OCI-LY1 (cell line): Measurements from ENCODE around the gene LRRC42.

Experiments used
- H2AFZ ChIP-seq: fragments of 200-600 bp; sonication (generic), shearing (Covaris generic); 2 replicates; pipeline ENCODE4 v1.6.0; 2014; ENCODE audit warnings: antibody characterized with exemption, mild to moderate bottlenecking, low read length
- H3F3A ChIP-seq: fragments of 200-600 bp; sonication (generic), shearing (Covaris generic); 2 replicates; pipeline ENCODE4 v1.6.0; 2014; ENCODE audit warnings: mild to moderate bottlenecking, antibody characterized with exemption, low read length, moderate library complexity; ENCODE audit not compliant: insufficient read depth
- H3K27ac ChIP-seq: fragments of 200-600 bp; sonication (generic); 2 replicates; pipeline ENCODE4 v1.5.1; 2014; ENCODE audit warnings: low read length, mixed run types, mild to moderate bottlenecking, low read depth; ENCODE audit not compliant: poor library complexity, severe bottlenecking
- H3K27me3 ChIP-seq: fragments of 200-600 bp; sonication (generic); 2 replicates; pipeline ENCODE4 v1.6.0; 2014; ENCODE audit warnings: antibody characterized with exemption, mild to moderate bottlenecking, low read length, moderate library complexity; ENCODE audit not compliant: insufficient read depth
- H3K36me3 ChIP-seq: fragments of 200-600 bp; sonication (generic); 2 replicates; pipeline ENCODE4 v1.6.1; 2014; ENCODE audit warnings: mild to moderate bottlenecking, antibody characterized with exemption, low read length, moderate library complexity, mixed read lengths; ENCODE audit not compliant: insufficient read depth
- H3K4me1 ChIP-seq: fragments of 200-600 bp; sonication (generic); 2 replicates; pipeline ENCODE4 v1.5.1; 2014; ENCODE audit warnings: mild to moderate bottlenecking, low read length, moderate library complexity; ENCODE audit not compliant: insufficient read depth, severe bottlenecking
- H3K4me2 ChIP-seq: fragments of 200-600 bp; sonication (generic), shearing (Covaris generic); 2 replicates; pipeline ENCODE4 v1.6.1; 2014; ENCODE audit warnings: low read length
- H3K4me3 ChIP-seq: fragments of 200-600 bp; sonication (generic); 2 replicates; pipeline ENCODE4 v1.5.1; 2014; ENCODE audit warnings: low read length, low read depth, mild to moderate bottlenecking, mixed read lengths; ENCODE audit not compliant: poor library complexity, severe bottlenecking
- H3K79me2 ChIP-seq: fragments of 200-600 bp; shearing (Covaris generic); 2 replicates; pipeline ENCODE4 v1.6.1; 2016; ENCODE audit warnings: mixed run types, low read length, mixed read lengths; ENCODE audit not compliant: insufficient read depth
- H3K9ac ChIP-seq: fragments of 200-600 bp; sonication (generic), shearing (Covaris generic); 2 replicates; pipeline ENCODE4 v1.6.1; 2014; ENCODE audit warnings: mild to moderate bottlenecking, low read length, mixed read lengths
- H3K9me2 ChIP-seq: fragments of 200-600 bp; sonication (generic), shearing (Covaris generic); 2 replicates; pipeline ENCODE4 v1.6.1; 2014; ENCODE audit warnings: low read depth, mild to moderate bottlenecking, low read length, mixed read lengths
- H3K9me3 ChIP-seq: fragments of 200-600 bp; shearing (Covaris generic); 2 replicates; pipeline ENCODE4 v1.6.1; 2014; ENCODE audit warnings: low read length, mixed read lengths
- H4K20me1 ChIP-seq: fragments of 200-600 bp; sonication (generic), shearing (Covaris generic); 2 replicates; pipeline ENCODE4 v1.6.0; 2016; ENCODE audit warnings: mild to moderate bottlenecking, low read length; ENCODE audit not compliant: insufficient read depth
- CTCF ChIP-seq: fragments of 200-600 bp; sonication (generic), shearing (Covaris generic); IDR thresholded peaks from 2 replicates; pipeline ENCODE4 v1.5.1; 2017; ENCODE audit warnings: mild to moderate bottlenecking, antibody characterized with exemption, low read length, moderate library complexity, mixed read lengths
- EZH2 ChIP-seq: fragments of 200-600 bp; sonication (generic), shearing (Covaris generic); IDR thresholded peaks from 2 replicates; pipeline ENCODE4 v1.8.0; 2017; ENCODE audit warnings: borderline replicate concordance, mixed run types, mild to moderate bottlenecking, antibody characterized with exemption, low read length, moderate library complexity, mixed read lengths

LRRC42 gene

DNA sequence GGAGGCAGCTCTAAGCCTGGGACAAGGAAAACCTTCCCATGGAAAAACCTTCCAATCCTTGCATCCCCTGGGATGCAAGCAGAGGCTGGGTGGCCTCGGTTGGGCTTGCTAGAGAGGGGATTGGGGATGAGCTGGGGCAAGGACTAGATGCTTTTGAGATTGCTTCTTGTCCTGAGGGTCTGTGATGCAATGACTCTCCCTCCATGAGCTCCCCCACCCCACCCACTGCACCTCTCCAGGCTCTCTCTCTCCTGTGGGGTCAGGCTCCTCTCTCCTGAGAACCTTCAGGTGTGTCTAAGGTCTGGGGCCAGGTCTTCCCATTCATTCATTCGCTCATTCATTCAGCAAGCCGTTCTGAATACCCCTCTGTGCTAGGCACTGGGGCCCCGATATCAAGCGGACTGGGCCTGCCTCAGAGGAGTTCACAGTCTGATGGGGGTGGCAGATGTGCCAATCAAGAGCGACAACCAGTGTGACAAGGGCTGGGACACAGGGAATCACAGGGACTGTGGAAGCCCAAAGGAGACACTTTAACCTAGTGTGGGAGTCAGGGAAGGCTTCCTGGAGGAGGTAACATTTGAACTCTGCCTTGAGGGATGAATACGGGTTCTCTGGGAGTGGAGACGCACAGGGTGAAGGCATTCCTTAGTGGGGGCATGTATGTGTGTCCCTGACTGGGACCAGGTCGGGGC lies 65.3 kb downstream of the LRRC42 start:
- no peaks in the 10 kb centered on the region for H3F3A ChIP-seq
- H3K27me3 ChIP-seq, result peaks cover 6% of the 10 kb centered on the region; the same call in 1 of the 2 replicates
- no peaks in the 10 kb centered on the region for H3K36me3 ChIP-seq
- no peak overlapping the region for H3K4me3 ChIP-seq
- H3K27ac ChIP-seq, result no peak overlapping the region
- H3K9me3 ChIP-seq, result no peaks in the 10 kb centered on the region
- H3K9ac ChIP-seq, result no peak overlapping the region
- H2AFZ ChIP-seq, result no peak overlapping the region
- no peaks in the 10 kb centered on the region for H3K4me1 ChIP-seq
- H3K79me2 ChIP-seq, result no peaks in the 10 kb centered on the region
- no peaks in the 10 kb centered on the region for H4K20me1 ChIP-seq
- no peak for TF ChIP-seq CTCF
- no peak overlapping the region for H3K4me2 ChIP-seq
- no peaks in the 10 kb centered on the region for H3K9me2 ChIP-seq

GRCh38 chr1:54012008-54012325 lies 65.8 kb downstream of the LRRC42 start:
- no peak for TF ChIP-seq CTCF
- no peaks in the 10 kb centered on the region for H3K9me3 ChIP-seq
- no peaks in the 10 kb centered on the region for H3K9me2 ChIP-seq
- no peaks in the 10 kb centered on the region for H4K20me1 ChIP-seq
- no peaks in the 10 kb centered on the region for H3K36me3 ChIP-seq
- no peak overlapping the region for H2AFZ ChIP-seq
- no peaks in the 10 kb centered on the region for H3K4me1 ChIP-seq
- H3F3A ChIP-seq, result no peaks in the 10 kb centered on the region
- H3K79me2 ChIP-seq, result no peaks in the 10 kb centered on the region
- H3K4me2 ChIP-seq, result no peak overlapping the region
- no peak overlapping the region for H3K9ac ChIP-seq
- H3K4me3 ChIP-seq, result no peak overlapping the region
- H3K27ac ChIP-seq, result no peak overlapping the region
- H3K27me3 ChIP-seq, result peaks cover 6% of the 10 kb centered on the region; the same call in 1 of the 2 replicates

- no peaks in the 10 kb centered on the region for H3K79me2 ChIP-seq
- no peaks in the 10 kb centered on the region for H3K4me1 ChIP-seq
- H3K4me3 ChIP-seq, result no peak overlapping the region
- no peak overlapping the region for H3K9ac ChIP-seq
- H3K36me3 ChIP-seq, result no peaks in the 10 kb centered on the region
- H2AFZ ChIP-seq, result no peak overlapping the region
- H3F3A ChIP-seq, result no peaks in the 10 kb centered on the region
- no peaks in the 10 kb centered on the region for H4K20me1 ChIP-seq
- no peak overlapping the region for H3K27ac ChIP-seq
- no peak for TF ChIP-seq EZH2
- no peak for TF ChIP-seq CTCF
- peaks cover 6% of the 10 kb centered on the region; the same call in 1 of the 2 replicates for H3K27me3 ChIP-seq
- H3K9me2 ChIP-seq, result no peaks in the 10 kb centered on the region
- H3K4me2 ChIP-seq, result no peak overlapping the region
- no peaks in the 10 kb centered on the region for H3K9me3 ChIP-seq
Observed at GRCh38 chr1:54012863-54013262, 66.7 kb downstream of the LRRC42 start.
